ENCODE measurements around the gene GOLGA8N.
"Not testable (repeated sequence)": the region's sequence is repeated elsewhere in the genome, so short reads cannot be mapped to it uniquely, and the experiment has no call there.

GOLGA8N gene

GRCh38 chr15:32593151-32593550 is at the start of gene GOLGA8N:
GOLGA8N (plus strand) TSS chr15:32593456.
- DNase-seq (ENCODE audit: low read depth): not testable (repeated sequence)

DNA sequence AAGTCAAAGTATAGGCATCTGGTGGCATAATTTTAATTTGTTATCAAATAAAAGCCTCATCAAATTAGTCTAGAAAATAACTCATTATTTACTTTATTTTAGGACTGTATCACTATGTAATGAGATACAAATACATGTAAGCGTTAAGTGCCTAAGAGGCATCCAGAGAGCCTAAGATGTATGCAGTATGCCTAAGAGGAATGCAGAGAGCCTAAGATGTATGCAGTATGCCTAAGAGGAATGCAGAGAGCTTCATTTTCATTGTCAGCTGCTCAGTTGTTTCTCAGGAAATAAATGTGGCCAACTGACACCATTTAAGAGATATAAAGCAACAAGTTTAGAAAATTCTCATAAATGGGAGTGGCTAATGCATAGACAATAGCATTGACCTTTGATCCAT is 49.8 kb upstream of the GOLGA8N start:
- not testable (repeated sequence) for DNase-seq (ENCODE audit: low read depth)

DNA sequence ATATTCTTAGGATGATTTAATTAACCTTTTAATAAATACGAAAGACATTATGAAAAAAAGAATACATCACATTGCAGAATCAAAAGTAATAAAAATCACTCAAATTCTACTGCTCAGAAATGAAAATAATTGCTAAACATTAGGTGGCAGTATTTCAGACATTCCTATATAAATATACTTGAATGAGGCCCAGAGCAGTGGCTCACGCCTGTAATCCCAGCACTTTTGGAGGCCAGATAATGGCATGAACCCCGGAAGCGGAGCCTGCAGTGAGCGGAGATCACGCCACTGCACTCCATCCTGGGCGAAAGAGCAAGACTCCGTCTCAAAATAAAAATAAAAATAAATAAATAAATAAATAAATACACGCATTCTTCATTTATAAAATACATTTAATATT is 48.1 kb upstream of the GOLGA8N start:
- DNase-seq (ENCODE audit: low read depth): not testable (repeated sequence)

DNA sequence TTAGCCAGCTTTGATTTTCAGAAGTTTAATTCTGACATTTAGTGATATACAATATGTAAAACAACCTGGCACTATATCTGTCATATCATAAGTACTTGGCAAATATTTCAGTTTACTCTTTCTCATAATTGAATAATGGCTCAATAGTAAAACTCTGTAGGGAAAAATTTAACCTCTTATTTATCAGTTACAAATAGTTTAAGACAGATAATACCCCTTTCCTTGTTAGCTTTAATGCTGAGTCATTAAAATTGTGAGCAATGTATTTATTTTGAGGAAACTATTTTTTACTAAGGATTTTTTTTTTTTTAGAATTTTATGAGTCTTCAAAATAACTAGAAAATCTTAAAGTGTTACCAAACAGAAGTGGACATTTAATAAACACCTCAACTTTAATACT is 38.7 kb upstream of the GOLGA8N start:
- DNase-seq (ENCODE audit: low read depth): not testable (repeated sequence)

DNA sequence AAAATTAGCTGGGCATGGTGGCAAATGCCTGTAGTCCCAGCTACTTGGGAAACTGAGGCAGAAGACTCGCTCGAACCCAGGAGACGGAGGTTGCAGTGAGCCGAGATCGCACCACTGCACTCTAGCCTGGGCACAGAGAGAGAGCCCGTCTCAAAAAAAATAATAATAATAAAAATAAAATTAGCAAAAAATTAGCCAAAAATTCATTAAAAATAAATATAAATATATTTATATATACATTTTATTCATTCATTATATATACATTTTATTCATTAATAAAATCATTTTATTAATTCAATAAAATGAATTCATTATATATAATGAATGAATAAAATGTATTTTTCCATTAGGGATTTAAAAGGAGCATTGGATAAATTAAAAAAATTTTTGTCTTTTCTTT is 31.1 kb upstream of the GOLGA8N start:
- not testable (repeated sequence) for DNase-seq (ENCODE audit: low read depth)

DNA sequence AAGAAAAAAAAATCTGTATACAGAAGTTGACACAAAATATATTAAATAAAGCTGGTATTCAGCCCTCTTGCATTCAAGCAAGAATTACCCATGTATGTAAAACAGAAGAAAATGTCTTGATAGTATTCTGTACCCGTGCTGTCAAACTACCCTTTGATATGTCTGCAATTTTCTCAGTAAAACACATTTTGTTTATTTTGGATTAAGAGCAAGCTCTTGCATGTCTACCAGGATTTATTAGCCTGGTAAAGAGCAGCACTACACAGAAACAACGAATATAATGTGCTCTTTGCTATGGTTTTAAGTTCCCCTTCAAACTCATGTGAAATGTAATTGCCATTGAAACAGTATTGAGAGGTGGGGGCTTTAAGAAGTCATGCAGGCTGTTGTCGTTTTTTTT is 24.3 kb upstream of the GOLGA8N start:
- DNase-seq (ENCODE audit: low read depth): not testable (repeated sequence)

GRCh38 chr15:32578482-32578881 is 14.8 kb upstream of the GOLGA8N start:
- DNase-seq (ENCODE audit: low read depth): not testable (repeated sequence)

- DNase-seq (ENCODE audit: low read depth): not testable (repeated sequence)
Observed at GRCh38 chr15:32585844-32586243, 7.4 kb upstream of the GOLGA8N start.

DNA sequence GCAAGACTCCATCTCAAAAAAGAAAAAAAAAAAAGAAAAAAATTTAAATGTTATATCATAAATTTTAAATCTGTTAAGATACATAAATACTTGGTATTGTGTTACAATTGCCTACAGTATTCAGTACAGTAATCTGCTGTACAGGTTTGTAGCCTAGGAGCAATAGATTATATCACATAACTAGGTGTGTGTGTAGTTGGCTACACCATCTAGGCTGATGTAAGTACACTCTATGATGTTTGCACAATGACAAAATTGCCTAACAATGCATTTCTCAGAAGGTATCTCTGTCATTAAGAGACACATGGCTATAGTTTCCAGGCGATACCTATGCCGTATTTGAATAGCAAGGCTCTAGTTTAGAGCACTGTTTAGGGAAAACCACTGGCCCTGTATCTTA is 16.3 kb downstream of the GOLGA8N start:
- DNase-seq (ENCODE audit: low read depth): not testable (repeated sequence)

- not testable (repeated sequence) for DNase-seq (ENCODE audit: low read depth)
Observed at GRCh38 chr15:32610719-32611118, 17.5 kb downstream of the GOLGA8N start.

GRCh38 chr15:32614712-32615050 is 21.4 kb downstream of the GOLGA8N start:
- not testable (repeated sequence) for DNase-seq (ENCODE audit: low read depth)

- peak; percentile 73 for DNase-seq (ENCODE audit: low read depth)
Observed at GRCh38 chr15:32615051-32615870, 22.0 kb downstream of the GOLGA8N start, which contains the start of gene ARHGAP11A. ARHGAP11A (plus strand) TSS chr15:32615504; CDS start chr15:32616212, 708 bp downstream.

GRCh38 chr15:32615871-32616426 is 22.7 kb downstream of the GOLGA8N start:
- not testable (repeated sequence) for DNase-seq (ENCODE audit: low read depth)

DNA sequence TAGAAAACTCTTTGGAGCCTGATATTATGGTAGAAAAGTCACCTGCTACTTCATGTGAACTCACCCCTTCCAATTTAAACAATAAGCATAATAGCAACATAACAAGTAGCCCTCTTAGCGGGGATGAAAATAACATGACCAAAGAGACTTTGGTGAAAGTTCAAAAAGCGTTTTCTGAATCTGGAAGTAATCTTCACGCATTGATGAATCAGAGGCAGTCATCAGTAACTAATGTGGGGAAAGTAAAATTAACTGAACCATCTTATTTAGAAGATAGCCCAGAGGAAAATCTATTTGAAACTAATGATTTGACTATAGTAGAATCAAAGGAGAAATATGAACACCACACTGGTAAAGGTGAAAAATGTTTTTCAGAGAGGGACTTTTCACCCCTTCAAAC is 43.2 kb downstream of the GOLGA8N start:
- DNase-seq (ENCODE audit: low read depth): no peak

DNA sequence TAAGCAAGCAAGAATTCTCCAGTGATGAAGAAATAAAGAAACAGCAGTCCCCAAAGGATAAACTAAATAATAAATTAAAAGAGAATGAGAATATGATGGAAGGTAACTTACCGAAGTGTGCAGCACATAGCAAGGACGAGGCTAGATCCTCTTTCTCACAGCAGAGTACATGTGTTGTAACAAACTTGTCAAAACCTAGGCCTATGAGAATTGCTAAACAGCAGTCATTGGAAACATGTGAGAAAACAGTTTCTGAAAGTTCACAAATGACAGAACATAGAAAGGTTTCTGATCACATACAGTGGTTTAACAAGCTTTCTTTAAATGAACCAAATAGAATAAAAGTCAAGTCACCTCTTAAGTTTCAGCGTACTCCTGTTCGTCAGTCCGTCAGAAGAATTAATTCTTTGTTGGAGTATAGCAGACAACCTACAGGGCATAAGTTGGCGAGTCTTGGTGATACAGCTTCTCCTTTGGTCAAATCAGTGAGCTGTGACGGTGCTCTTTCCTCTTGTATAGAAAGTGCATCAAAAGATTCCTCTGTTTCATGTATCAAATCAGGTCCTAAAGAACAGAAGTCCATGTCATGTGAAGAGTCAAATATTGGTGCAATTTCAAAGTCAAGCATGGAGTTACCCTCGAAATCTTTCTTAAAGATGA is 43.8 kb downstream of the GOLGA8N start:
- DNase-seq (ENCODE audit: low read depth): no peak

GRCh38 chr15:32637704-32638103 is 44.4 kb downstream of the GOLGA8N start:
- DNase-seq (ENCODE audit: low read depth): no peak

- DNase-seq (ENCODE audit: low read depth): no peak
Observed at GRCh38 chr15:32641517-32642059, 48.3 kb downstream of the GOLGA8N start, which contains the start of gene SCG5. SCG5 (plus strand) TSS chr15:32641710; CDS start chr15:32643593, 1,883 bp downstream.

GRCh38 chr15:32642667-32643435 is 49.6 kb downstream of the GOLGA8N start:
- no peak for DNase-seq (ENCODE audit: low read depth)

- DNase-seq (ENCODE audit: low read depth): no peak
Observed at GRCh38 chr15:32643907-32644445, 50.7 kb downstream of the GOLGA8N start.

GRCh38 chr15:32646291-32646690 is 53.0 kb downstream of the GOLGA8N start:
- no peak for DNase-seq (ENCODE audit: low read depth)

DNA sequence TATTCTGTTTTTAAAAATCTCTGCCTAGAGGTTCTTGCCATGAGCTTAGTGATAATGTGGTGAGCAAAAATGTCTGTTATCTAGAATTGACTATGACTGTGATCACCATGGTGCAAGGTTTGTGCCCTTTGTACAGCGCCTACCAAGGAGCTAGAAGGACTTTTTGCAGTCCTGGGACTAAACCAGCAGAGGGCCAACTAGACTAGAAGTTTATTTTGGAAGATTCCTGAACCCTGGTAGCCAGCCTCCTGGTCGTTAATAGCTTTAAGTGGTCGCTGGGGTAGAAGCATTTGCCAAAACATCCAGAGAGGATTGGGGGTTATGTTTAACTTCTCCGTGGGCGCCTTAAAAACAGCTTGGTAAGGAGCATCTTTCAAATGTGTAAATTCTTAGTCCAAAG is 56.1 kb downstream of the GOLGA8N start:
- no peak for DNase-seq (ENCODE audit: low read depth)

Measured in T-helper 22 cell (primary cell).